GM12873 (cell line): ENCODE results near the gene PRKN.

Source experiments
- TF ChIP-seq, protein P1 (sequence below): IDR thresholded peaks from 2 replicates; pipeline ENCODE4 v1.5.1; 2012; ENCODE audit warnings: low read depth, mild to moderate bottlenecking, moderate library complexity, low read length, control low read depth; ENCODE audit not compliant: insufficient read depth; ENCODE audit errors: missing control alignments

The PRKN gene

DNA sequence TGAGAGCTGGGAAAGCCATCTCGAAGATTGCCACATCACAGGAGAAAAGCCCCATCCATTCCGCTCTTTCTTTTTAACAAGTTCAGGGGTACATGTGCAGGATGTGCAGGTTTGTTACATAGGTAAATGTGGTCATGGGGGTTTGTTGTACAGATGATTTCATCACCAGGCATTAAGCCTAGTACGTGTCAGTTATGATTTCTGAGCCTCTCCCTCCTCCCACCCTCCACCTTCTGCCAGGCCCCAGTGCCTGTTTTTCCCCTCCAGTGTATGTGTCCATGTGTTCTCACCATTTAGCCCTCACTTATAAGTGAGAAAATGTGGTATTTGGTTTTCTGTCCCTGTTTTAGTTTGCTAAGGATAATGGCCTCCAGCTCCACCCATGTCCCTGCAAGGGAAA lies 887.2 kb downstream of the PRKN start:
- TF ChIP-seq, protein P1, sequence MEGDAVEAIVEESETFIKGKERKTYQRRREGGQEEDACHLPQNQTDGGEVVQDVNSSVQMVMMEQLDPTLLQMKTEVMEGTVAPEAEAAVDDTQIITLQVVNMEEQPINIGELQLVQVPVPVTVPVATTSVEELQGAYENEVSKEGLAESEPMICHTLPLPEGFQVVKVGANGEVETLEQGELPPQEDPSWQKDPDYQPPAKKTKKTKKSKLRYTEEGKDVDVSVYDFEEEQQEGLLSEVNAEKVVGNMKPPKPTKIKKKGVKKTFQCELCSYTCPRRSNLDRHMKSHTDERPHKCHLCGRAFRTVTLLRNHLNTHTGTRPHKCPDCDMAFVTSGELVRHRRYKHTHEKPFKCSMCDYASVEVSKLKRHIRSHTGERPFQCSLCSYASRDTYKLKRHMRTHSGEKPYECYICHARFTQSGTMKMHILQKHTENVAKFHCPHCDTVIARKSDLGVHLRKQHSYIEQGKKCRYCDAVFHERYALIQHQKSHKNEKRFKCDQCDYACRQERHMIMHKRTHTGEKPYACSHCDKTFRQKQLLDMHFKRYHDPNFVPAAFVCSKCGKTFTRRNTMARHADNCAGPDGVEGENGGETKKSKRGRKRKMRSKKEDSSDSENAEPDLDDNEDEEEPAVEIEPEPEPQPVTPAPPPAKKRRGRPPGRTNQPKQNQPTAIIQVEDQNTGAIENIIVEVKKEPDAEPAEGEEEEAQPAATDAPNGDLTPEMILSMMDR: no peak

DNA sequence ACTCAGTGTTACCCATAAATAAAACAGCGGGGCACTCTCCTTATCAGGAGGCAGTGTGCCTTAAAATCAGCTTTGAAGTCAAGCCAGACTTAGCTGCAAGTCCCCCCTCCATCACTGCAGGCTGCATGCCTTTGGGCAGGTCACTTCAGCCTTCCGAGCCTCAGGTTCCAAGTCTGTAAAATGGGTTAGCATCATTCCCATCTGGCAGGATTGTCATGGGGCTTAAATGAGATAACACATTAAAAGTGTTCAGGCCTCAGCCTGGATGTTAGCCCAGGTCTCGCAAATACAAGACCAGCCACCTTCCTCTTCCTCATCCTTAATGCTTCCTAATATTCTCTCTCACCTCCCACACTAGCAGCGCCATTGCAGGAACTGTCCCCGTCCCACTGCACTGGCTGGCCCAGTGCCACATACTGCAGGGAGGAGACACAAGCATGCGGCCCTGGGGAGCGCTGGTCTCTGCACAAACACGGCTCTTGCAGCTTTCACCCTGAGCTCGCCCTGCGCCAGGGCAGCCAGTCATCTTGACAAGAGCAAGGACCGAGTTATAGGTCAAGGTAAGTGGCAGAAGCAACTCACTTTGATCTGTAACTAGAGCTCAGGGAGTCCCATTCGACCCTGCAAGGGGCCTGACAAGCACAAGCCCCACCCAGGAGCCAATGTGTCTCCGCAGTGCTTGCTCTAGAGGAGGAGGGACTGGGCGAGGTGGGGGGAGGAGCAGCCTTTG lies 889.1 kb downstream of the PRKN start:
- TF ChIP-seq, protein P1: no peak

DNA sequence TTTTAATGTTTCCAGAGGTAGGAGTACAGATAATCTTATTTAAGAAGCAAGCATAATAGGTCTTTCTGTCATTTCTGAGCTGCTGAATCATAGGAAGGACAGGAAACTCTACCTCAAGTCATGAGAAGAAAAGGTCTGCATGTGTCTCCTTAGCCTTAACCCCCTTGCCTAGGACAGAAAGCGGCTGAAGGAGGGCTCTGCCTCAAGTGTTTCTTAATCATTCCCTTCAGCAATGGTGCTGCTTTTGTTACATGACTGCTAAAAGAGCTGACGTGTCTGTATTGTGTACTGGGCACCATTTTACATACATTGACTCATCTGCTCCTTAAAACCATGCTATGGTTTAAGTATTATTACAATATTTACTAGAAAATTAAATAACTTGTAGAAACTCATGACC lies 889.7 kb downstream of the PRKN start:
- TF ChIP-seq, protein P1: no peak

DNA sequence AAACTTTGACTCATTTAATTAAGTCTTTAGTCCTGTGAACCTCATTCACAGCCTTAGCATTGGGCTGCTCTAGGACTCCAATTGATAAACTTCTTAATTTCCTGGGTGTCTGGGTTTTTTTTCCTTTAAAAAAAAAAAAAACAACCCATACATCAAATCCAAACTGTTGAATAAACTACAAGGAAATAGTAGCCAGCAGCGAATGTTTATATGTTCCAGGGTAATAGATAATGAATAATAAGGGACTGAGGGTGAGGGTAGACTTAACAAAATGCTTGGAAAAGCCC lies 890.2 kb downstream of the PRKN start:
- TF ChIP-seq, protein P1: no peak

DNA sequence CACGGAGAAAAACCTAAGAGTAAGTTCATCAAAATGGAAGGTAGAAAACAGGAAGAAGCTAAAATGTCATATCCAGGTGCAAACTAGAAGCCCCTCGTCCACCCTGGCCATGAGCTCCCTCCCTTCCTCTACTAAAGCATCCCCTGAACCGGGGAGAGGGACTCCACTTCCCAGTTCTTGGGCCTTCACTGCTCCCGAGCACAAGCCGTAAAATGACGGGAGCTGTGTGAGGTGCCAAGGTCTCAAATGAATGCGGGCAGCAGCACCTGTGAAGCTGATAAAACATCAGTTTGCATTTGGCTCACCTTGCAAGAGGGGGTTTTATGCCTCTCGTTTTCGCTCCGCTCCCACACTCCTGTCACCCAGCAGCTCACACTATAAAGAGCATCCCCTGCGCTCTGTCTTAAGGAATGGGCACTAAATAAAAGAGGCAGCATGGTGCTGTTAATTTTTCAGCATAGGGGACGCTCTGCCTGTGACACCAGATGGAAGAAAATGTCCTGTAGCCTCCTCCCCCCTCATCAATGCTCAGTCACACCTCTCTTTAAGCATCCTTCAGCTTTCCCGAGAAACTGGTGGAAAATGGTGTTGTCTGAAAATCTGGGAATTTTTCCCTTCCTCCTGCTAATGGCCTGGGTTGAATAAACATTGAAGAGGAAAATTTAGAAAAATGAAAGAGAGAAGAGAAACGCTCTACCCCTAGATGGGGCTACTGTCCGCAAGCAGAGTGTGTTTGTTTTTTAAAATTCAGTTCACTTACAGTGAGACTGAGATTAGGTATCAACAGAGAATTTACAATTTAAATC lies 890.7 kb downstream of the PRKN start:
- TF ChIP-seq, protein P1: no peak

DNA sequence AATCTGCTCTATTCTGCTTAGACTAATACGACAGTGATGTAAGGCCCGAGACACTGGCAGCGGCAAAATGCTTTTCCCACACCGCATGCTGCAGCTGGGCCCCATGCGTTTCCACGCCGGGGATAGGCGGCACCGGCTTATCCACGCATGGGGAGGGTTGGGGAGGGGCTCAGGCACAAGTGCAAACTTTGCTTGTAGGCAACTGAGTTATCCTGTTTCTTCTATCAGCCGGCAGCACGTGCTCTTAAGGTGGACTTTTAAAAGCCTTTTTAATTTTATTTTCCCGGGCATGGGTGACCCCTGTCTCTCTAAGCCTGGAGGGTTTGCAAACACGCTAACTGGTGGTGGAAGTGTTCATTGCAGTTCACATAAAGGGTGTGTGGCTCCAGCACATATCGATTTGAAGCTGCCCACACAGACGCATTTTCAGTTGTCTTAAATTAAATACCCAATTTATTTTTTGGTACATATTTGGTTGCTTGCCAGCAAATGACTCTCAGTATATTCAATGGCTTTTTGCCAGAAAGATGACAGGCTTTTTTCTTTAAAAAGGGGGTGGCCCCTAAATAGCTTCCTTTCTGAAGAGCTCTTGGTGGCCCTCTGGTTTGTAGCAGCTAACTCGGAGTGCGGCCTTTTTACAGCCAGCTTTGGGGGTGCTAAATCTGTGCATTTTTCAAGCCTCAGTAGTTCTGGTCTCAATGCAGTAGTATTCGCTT lies 891.9 kb downstream of the PRKN start:
- TF ChIP-seq, protein P1: no peak

DNA sequence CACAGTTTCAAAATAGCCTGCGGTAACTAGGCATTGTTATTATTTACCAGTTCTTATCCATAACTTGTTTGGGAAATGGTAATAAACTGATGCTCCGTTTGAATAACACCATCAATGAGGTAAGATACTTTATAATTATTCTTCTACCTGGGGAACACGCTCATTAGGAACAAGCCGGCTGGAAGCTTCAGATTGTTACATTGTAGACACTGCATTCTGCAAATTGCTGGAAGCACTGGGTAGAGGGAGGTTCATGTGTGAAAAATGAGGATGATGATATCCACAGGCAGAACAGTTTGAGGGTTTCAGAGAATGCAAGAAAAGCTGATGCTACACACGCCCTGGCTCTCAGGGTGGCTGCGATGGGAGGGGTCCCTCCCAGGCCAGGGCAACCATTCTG lies 893.1 kb downstream of the PRKN start:
- TF ChIP-seq, protein P1: no peak
